ENCODE results near the gene CLN6.
"Not testable (repeated sequence)": the region's sequence is repeated elsewhere in the genome, so short reads cannot be mapped to it uniquely, and the experiment has no call there.

Gene CLN6

GRCh38 chr15:68186671-68187397, 42.7 kb downstream of the CLN6 start:
- no peak for DNase-seq

GRCh38 chr15:68184616-68185480, 44.7 kb downstream of the CLN6 start:
- DNase-seq = no peak

- DNase-seq = no peak
Measured at GRCh38 chr15:68183616-68184315, 45.8 kb downstream of the CLN6 start.

- no peak for DNase-seq
Measured at GRCh38 chr15:68177742-68178141, 51.8 kb downstream of the CLN6 start.

GRCh38 chr15:68176601-68177000, 52.9 kb downstream of the CLN6 start:
- DNase-seq = no peak

GRCh38 chr15:68175526-68175925, 54.0 kb downstream of the CLN6 start:
- DNase-seq = no peak

GRCh38 chr15:68173119-68173518, 56.4 kb downstream of the CLN6 start:
- DNase-seq = no peak

GRCh38 chr15:68172037-68172436, 57.5 kb downstream of the CLN6 start:
- not testable (repeated sequence) for DNase-seq

- DNase-seq = no peak
Measured at GRCh38 chr15:68166847-68167246, 62.7 kb downstream of the CLN6 start.

GRCh38 chr15:68163191-68163590, 66.3 kb downstream of the CLN6 start:
- no peak for DNase-seq

GRCh38 chr15:68158046-68158628, 71.4 kb downstream of the CLN6 start:
- DNase-seq = no peak

GRCh38 chr15:68157074-68157473, 72.5 kb downstream of the CLN6 start:
- DNase-seq = no peak
